ENCODE data around the gene MYDGF. TPM values are rescaled to one million over a fixed set of nuclear protein-coding genes. Genes with fewer than 3 reads are reported as not detected.
"Not testable (repeated sequence)": the region's sequence is repeated elsewhere in the genome, so short reads cannot be mapped to it uniquely, and the experiment has no call there.

Gene MYDGF
- total and polyA plus RNA-seq, 2 experiments from 2014 or later, result 207 to 591 TPM

DNA sequence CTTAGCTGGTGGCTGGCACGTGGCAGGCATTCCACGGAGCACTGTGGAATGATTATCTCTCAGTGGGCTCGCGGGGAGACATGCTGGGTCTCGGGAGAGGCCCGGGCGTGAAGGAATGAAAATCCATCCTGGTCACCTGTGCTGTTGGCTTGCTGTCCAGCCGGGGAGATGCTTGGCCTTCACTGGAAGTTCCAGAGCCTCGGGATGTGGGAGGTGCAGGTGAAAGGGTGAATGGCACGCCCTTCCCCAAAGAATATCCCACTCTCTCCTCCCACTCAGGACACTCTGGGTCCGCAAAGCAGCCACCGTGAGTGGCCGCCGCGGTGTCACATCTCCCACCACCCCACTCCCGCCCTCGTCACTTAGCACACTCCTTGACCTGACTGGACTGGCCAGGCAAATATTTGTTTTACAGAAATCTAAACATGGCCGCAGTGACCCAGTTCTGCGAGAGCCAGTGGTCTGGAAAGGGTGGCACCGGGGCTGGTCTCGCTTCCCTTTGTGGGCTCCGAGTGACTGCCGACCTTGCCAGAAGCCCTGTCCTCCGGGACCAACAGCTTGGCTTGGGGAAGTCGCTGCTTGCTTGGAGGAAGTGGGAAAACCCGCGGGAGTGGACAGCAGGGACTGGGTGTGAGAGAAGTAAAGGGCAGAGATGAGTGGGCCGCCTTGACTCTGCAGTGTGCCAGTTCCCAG is 45.5 kb upstream of the MYDGF start:
- H3F3A ChIP-seq (ENCODE audit: insufficient read depth), result no peaks in the 10 kb centered on the region
- 95% methylated on average over 26 to 28 of the region's 28 CpGs for WGBS, 2 experiments (ENCODE audit: low coverage in 1 of 2, low lambda C conversion rate in 2 of 2, missing lambda C conversion rate in 2 of 2)
- H3K9me3 ChIP-seq (ENCODE audit: low read depth), result no peaks in the 10 kb centered on the region
- H3K36me3 ChIP-seq (ENCODE audit: low read depth), result peaks cover 19% of the 10 kb centered on the region; the same call in 1 of the 2 replicates
- H3K4me1 ChIP-seq (ENCODE audit: insufficient read depth), result peaks cover 16% of the 10 kb centered on the region; the same call in 1 of the 2 replicates
- H3K4me3 ChIP-seq, result no peak overlapping the region
- no peak overlapping the region for H3K27ac ChIP-seq
- H3K27me3 ChIP-seq (replicated peaks; ENCODE audit: insufficient read depth), result no peaks in the 10 kb centered on the region
- no peaks in the 10 kb centered on the region for H4K20me1 ChIP-seq (ENCODE audit: insufficient read depth)
- no peak overlapping the region for H3K4me2 ChIP-seq (ENCODE audit: unreplicated experiment)
- in situ Hi-C loops (cut with MboI), result no loop called here
- H3K79me2 ChIP-seq (ENCODE audit: insufficient read depth), result peaks cover 28% of the 10 kb centered on the region
- no peak overlapping the region for H3K9ac ChIP-seq
- H3K9me2 ChIP-seq (ENCODE audit: insufficient read depth), result no peaks in the 10 kb centered on the region
- H2AFZ ChIP-seq, result no peak overlapping the region
- TF ChIP-seq EZH2 (IDR thresholded peaks at IDR 0.05; ENCODE audit: insufficient read depth, poor library complexity, severe bottlenecking) (no peak), EZH2phosphoT487 (IDR thresholded peaks at IDR 0.05; ENCODE audit: insufficient read depth, low read depth) (no peak)
- DNase-seq, result no peak

DNA sequence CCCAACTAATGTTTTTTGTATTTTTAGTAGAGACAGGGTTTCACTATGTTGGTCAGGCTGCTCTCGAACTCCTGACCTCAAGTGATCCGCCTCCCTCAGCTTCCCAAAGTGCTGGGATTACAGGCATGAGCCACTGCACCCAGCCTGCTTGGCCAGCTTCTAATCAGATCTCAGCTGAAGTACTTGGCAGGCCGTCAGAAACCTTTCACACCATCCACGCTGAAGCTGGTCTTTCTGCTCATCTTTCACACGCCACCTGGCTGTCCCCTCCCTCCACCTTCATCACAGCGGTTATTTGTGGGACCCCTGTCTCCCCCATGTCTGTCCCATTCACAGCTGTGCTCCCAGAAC is 45.0 kb upstream of the MYDGF start:
- H3K9me3 ChIP-seq (ENCODE audit: low read depth); H3K4me3 ChIP-seq; H3K27me3 ChIP-seq (replicated peaks; ENCODE audit: insufficient read depth); H3F3A ChIP-seq (ENCODE audit: insufficient read depth); H3K27ac ChIP-seq; H4K20me1 ChIP-seq (ENCODE audit: insufficient read depth); DNase-seq; H2AFZ ChIP-seq; H3K9me2 ChIP-seq (ENCODE audit: insufficient read depth); in situ Hi-C loops (cut with MboI); H3K4me2 ChIP-seq (ENCODE audit: unreplicated experiment); H3K9ac ChIP-seq: not testable (repeated sequence)
- Histone ChIP-seq H3K79me2 (ENCODE audit: insufficient read depth) (peaks cover 23% of the 10 kb centered on the region), H3K36me3 (ENCODE audit: low read depth) (peaks cover 19% of the 10 kb centered on the region; the same call in 1 of the 2 replicates), H3K4me1 (ENCODE audit: insufficient read depth) (peaks cover 16% of the 10 kb centered on the region; the same call in 1 of the 2 replicates)
- 92 to 94% methylated on average over 6 of the region's 6 CpGs for WGBS, 2 experiments (ENCODE audit: low coverage in 1 of 2, low lambda C conversion rate in 2 of 2, missing lambda C conversion rate in 2 of 2)

DNA sequence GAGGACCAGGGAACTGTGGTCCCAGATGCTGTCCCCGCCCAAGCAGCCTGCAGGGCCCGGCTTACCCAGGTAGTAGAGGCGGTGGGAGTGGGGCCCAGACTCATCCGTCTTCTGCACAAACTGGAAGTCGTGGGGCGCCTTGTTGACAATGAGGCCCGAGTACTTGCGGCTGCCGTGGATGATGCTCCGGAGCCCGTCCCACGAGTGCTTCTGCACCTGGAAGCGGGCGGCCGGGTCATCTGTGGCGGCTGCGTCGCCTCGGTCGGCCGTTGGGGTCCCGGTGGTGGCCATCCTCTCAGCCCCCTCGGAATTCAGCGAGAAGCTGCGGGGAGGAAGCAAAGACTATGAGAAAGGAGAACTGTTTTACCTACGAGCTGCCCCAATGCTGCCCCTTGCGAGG is 43.9 kb upstream of the MYDGF start:
- peaks cover 18% of the 10 kb centered on the region; the same call in 1 of the 2 replicates for H3K4me1 ChIP-seq (ENCODE audit: insufficient read depth)
- H3K4me2 ChIP-seq (ENCODE audit: unreplicated experiment), result no peak overlapping the region
- peaks cover 19% of the 10 kb centered on the region; the same call in 1 of the 2 replicates for H3K36me3 ChIP-seq (ENCODE audit: low read depth)
- no peak overlapping the region for H3K4me3 ChIP-seq
- H2AFZ ChIP-seq, result no peak overlapping the region
- H3K9me3 ChIP-seq (ENCODE audit: low read depth), result no peaks in the 10 kb centered on the region
- H3K27ac ChIP-seq, result peak overlapping the region; percentile 72
- 95 to 97% methylated on average over 25 to 27 of the region's 27 CpGs for WGBS, 2 experiments (ENCODE audit: low coverage in 1 of 2, low lambda C conversion rate in 2 of 2, missing lambda C conversion rate in 2 of 2)
- in situ Hi-C loops (cut with MboI), result no loop called here
- no peaks in the 10 kb centered on the region; the same call in 1 of the 2 replicates for H3F3A ChIP-seq (ENCODE audit: insufficient read depth)
- H4K20me1 ChIP-seq (ENCODE audit: insufficient read depth), result no peaks in the 10 kb centered on the region
- no peaks in the 10 kb centered on the region for H3K9me2 ChIP-seq (ENCODE audit: insufficient read depth)
- peaks cover 15% of the 10 kb centered on the region; the same call in 1 of the 2 replicates for H3K79me2 ChIP-seq (ENCODE audit: insufficient read depth)
- H3K27me3 ChIP-seq (replicated peaks; ENCODE audit: insufficient read depth), result no peaks in the 10 kb centered on the region
- TF ChIP-seq EZH2 (IDR thresholded peaks at IDR 0.05; ENCODE audit: insufficient read depth, poor library complexity, severe bottlenecking) (no peak), EZH2phosphoT487 (IDR thresholded peaks at IDR 0.05; ENCODE audit: insufficient read depth, low read depth) (no peak)
- no peak for DNase-seq
- peak overlapping the region; percentile 48; the same call in 1 of the 2 replicates for H3K9ac ChIP-seq

DNA sequence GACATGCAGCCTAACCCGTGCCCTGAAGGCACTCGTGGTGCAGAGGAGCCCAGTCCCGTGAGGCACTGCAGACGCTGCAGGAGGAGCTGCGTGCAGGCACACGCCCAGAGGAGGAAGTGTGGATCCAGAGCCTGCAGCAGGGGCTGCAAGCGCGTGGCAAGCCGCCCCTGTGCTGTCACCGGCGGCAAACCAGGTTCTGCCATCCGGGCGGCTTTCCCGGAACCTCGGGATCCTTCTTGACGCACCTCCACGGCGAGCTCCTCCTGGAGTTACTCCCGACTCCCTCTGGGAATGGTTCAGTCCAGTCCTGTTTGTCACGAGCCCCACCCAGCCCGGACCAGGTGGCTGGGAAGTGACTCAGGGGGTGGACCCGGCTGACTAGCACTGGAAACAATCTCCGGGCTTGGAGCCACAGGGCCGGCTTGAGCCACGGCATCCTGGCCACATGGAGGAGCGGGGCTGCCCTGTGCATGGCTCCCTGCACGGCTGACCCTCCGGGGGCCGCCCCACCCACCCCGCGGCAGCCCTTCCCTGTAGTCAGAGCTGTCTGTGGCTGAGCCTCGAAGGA is 43.3 kb upstream of the MYDGF start:
- Histone ChIP-seq H3F3A (ENCODE audit: insufficient read depth) (peaks cover 4% of the 10 kb centered on the region), H3K4me2 (ENCODE audit: unreplicated experiment) (no peak overlapping the region), H3K9me3 (ENCODE audit: low read depth) (no peaks in the 10 kb centered on the region), H3K9ac (peak overlapping the region; percentile 51), H3K4me3 (no peak overlapping the region), H3K4me1 (ENCODE audit: insufficient read depth) (peaks cover 20% of the 10 kb centered on the region; the same call in 1 of the 2 replicates), H3K79me2 (ENCODE audit: insufficient read depth) (peaks cover 15% of the 10 kb centered on the region; the same call in 1 of the 2 replicates), H3K27me3 (replicated peaks; ENCODE audit: insufficient read depth) (no peaks in the 10 kb centered on the region), H3K36me3 (ENCODE audit: low read depth) (peaks cover 15% of the 10 kb centered on the region; the same call in 1 of the 2 replicates), H2AFZ (no peak overlapping the region), H3K27ac (peak overlapping the region; percentile 72), H3K9me2 (ENCODE audit: insufficient read depth) (no peaks in the 10 kb centered on the region), H4K20me1 (ENCODE audit: insufficient read depth) (no peaks in the 10 kb centered on the region)
- in situ Hi-C loops (cut with MboI), result no loop called here
- 34 to 42% methylated on average over 26 to 32 of the region's 32 CpGs for WGBS, 2 experiments (ENCODE audit: low coverage in 1 of 2, low lambda C conversion rate in 2 of 2, missing lambda C conversion rate in 2 of 2)
- peak; percentile 99 for DNase-seq
- TF ChIP-seq EZH2phosphoT487 (IDR thresholded peaks at IDR 0.05; ENCODE audit: insufficient read depth, low read depth) (no peak), EZH2 (IDR thresholded peaks at IDR 0.05; ENCODE audit: insufficient read depth, poor library complexity, severe bottlenecking) (no peak)
